ENCODE data around the gene FANCD2OS.

DNA sequence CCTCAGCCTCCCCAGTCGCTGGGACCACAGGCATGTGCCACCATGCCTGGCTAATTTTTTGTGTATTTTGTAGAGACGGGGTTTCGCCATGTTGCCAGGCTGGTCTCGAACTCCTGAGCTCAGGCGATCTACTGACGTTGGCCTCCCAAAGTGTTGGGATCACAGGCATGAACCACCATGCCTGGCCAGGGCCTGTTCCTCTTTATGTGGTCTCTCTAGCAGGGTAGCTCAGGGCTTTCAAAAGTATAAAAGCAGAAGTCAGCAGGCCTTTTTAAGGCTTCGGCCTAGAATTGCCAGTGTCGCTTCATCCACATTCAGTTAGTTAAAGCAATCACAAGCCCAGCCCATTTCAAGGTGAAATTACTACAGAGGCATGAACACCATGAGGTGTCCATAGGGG is 41.2 kb upstream of the FANCD2OS start:
- TF ChIP-seq, protein P1, sequence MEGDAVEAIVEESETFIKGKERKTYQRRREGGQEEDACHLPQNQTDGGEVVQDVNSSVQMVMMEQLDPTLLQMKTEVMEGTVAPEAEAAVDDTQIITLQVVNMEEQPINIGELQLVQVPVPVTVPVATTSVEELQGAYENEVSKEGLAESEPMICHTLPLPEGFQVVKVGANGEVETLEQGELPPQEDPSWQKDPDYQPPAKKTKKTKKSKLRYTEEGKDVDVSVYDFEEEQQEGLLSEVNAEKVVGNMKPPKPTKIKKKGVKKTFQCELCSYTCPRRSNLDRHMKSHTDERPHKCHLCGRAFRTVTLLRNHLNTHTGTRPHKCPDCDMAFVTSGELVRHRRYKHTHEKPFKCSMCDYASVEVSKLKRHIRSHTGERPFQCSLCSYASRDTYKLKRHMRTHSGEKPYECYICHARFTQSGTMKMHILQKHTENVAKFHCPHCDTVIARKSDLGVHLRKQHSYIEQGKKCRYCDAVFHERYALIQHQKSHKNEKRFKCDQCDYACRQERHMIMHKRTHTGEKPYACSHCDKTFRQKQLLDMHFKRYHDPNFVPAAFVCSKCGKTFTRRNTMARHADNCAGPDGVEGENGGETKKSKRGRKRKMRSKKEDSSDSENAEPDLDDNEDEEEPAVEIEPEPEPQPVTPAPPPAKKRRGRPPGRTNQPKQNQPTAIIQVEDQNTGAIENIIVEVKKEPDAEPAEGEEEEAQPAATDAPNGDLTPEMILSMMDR (IDR thresholded peaks at IDR 0.05; ENCODE audit: insufficient read depth, low read depth, low read length) = no peak
- no peak for TF ChIP-seq EZH2 (IDR thresholded peaks at IDR 0.05; ENCODE audit: insufficient read depth, low read length)

Measured in astrocyte (in vitro differentiated cells and primary cell).